G401 (cell line): ENCODE results near the gene AFG3L2. TPM values are rescaled to one million over a fixed set of nuclear protein-coding genes. Genes with fewer than 3 reads are reported as not detected.
"Not testable (repeated sequence)": the region's sequence is repeated elsewhere in the genome, so short reads cannot be mapped to it uniquely, and the experiment has no call there.

Source experiments
- DNase-seq: peaks from one replicate; pipeline ENCODE4 v3.0.0-alpha.2; 2015; ENCODE audit warnings: low spot score
- in situ Hi-C: cut with HindIII; loops from 2 replicates; pipeline ENCODE4 v1.10.0; 2016; ENCODE audit warnings: low sequenced_read_pairs, mixed read lengths
- total RNA-seq: library from RNA; depleted of rRNA; stranded (reverse); fragments of >200 nt; shearing (Covaris generic); gene quantifications from 2 replicates; pipeline ENCODE4 v1.2.3, GENCODE V29; 2014

The AFG3L2 gene
- total RNA-seq, 1 experiment from 2014 or later: 107 TPM

- in situ Hi-C loops: no loop called here
- DNase-seq: no peak
Observed at GRCh38 chr18:12399231-12399630, 22.2 kb upstream of the AFG3L2 start.

GRCh38 chr18:12398625-12399024, 21.6 kb upstream of the AFG3L2 start:
- no peak for DNase-seq
- in situ Hi-C loops: no loop called here

GRCh38 chr18:12397793-12398192, 20.8 kb upstream of the AFG3L2 start:
- in situ Hi-C loops: no loop called here
- no peak for DNase-seq

GRCh38 chr18:12397254-12397653, 20.2 kb upstream of the AFG3L2 start:
- no peak for DNase-seq
- in situ Hi-C loops: no loop called here

GRCh38 chr18:12394428-12394827, 17.4 kb upstream of the AFG3L2 start:
- no peak for DNase-seq
- in situ Hi-C loops: no loop called here

GRCh38 chr18:12393998-12394397, 17.0 kb upstream of the AFG3L2 start:
- in situ Hi-C loops: no loop called here
- no peak for DNase-seq

- DNase-seq: no peak
- in situ Hi-C loops: no loop called here
Observed at GRCh38 chr18:12393510-12393909, 16.5 kb upstream of the AFG3L2 start.

- peak; percentile 76 for DNase-seq
- in situ Hi-C loops: no loop called here
Observed at GRCh38 chr18:12391487-12392165, 14.6 kb upstream of the AFG3L2 start.

GRCh38 chr18:12388442-12388841, 11.4 kb upstream of the AFG3L2 start:
- in situ Hi-C loops: no loop called here

GRCh38 chr18:12384261-12384660, 7.2 kb upstream of the AFG3L2 start:
- in situ Hi-C loops: no loop called here

More at GRCh38 chr18:12388442-12388841, 11.4 kb upstream of the AFG3L2 start:
- DNase-seq: no peak

GRCh38 chr18:12383759-12384158, 6.7 kb upstream of the AFG3L2 start:
- in situ Hi-C loops, DNase-seq: not testable (repeated sequence)

More at GRCh38 chr18:12384261-12384660, 7.2 kb upstream of the AFG3L2 start:
- no peak for DNase-seq

GRCh38 chr18:12382221-12382814, 5.3 kb upstream of the AFG3L2 start:
- DNase-seq, in situ Hi-C loops: not testable (repeated sequence)

- in situ Hi-C loops: not testable (repeated sequence)
Observed at GRCh38 chr18:12378198-12378558, 1.2 kb upstream of the AFG3L2 start.

GRCh38 chr18:12377556-12378197, 650 bp upstream of the AFG3L2 start:
- no peak for DNase-seq
- in situ Hi-C loops: no loop called here

More at GRCh38 chr18:12378198-12378558, 1.2 kb upstream of the AFG3L2 start:
- not testable (repeated sequence) for DNase-seq

- DNase-seq: peak; percentile 17
- in situ Hi-C loops: no loop called here
Observed at GRCh38 chr18:12376034-12376753, 833 bp downstream of the AFG3L2 start.

- in situ Hi-C loops: no loop called here
- DNase-seq: no peak
Observed at GRCh38 chr18:12374401-12374800, 2.6 kb downstream of the AFG3L2 start.

GRCh38 chr18:12373771-12374116, 3.3 kb downstream of the AFG3L2 start:
- in situ Hi-C loops: no loop called here

GRCh38 chr18:12373116-12373770, 3.8 kb downstream of the AFG3L2 start:
- no peak for DNase-seq
- in situ Hi-C loops: no loop called here

More at GRCh38 chr18:12373771-12374116, 3.3 kb downstream of the AFG3L2 start:
- DNase-seq: no peak

GRCh38 chr18:12372406-12372805, 4.6 kb downstream of the AFG3L2 start:
- in situ Hi-C loops: no loop called here
- DNase-seq: no peak
